DND-41 (cell line): ENCODE measurements around the gene WDR31.

Experiments used
- ATAC-seq: fragments of 200-7000 bp; cut with Tn5 transposase; 3 replicates; pipeline ENCODE4 v1.9.1; 2021; ENCODE audit warnings: low read depth; ENCODE audit not compliant: insufficient read depth
- DNase-seq: peaks from one replicate; pipeline ENCODE4 v3.0.0-alpha.2; 2020
- H2AFZ ChIP-seq: 2 replicates; pipeline ENCODE4 v1.6.0; 2012; ENCODE audit warnings: low read depth, low read length
- H3K27ac ChIP-seq: 2 replicates; pipeline ENCODE4 v1.5.1; 2012; ENCODE audit warnings: low read length, inconsistent platforms
- H3K27me3 ChIP-seq: fragments of 200-600 bp; sonication (generic); 2 replicates; pipeline ENCODE4 v1.6.0; 2012; ENCODE audit warnings: low read length, mild to moderate bottlenecking, inconsistent platforms; ENCODE audit not compliant: insufficient read depth, poor library complexity
- H3K36me3 ChIP-seq: 2 replicates; pipeline ENCODE4 v1.5.1; 2012; ENCODE audit warnings: low read length, inconsistent platforms; ENCODE audit not compliant: insufficient read depth
- H3K4me1 ChIP-seq: 2 replicates; pipeline ENCODE4 v1.5.1; 2012; ENCODE audit warnings: mild to moderate bottlenecking, low read length; ENCODE audit not compliant: insufficient read depth
- H3K4me2 ChIP-seq: 2 replicates; pipeline ENCODE4 v1.6.0; 2012; ENCODE audit warnings: mild to moderate bottlenecking, moderate library complexity, low read length, inconsistent platforms; ENCODE audit not compliant: insufficient read depth
- H3K4me3 ChIP-seq, 2 experiments: fragments of 200-600 bp in 1 of 2; shearing (Covaris generic) in 1 of 2; 2 replicates each; pipeline ENCODE4 v1.5.1; 2012 to 2016; ENCODE audit warnings: inconsistent platforms in 2 of 2, low read length in 2 of 2, mild to moderate bottlenecking in 2 of 2, low read depth in 1 of 2, moderate library complexity in 1 of 2
- H3K79me2 ChIP-seq: 2 replicates; pipeline ENCODE4 v1.6.0; 2012; ENCODE audit warnings: low read length, inconsistent platforms; ENCODE audit not compliant: insufficient read depth
- H3K9ac ChIP-seq: 2 replicates; pipeline ENCODE4 v1.6.0; 2012; ENCODE audit warnings: low read depth, mild to moderate bottlenecking, inconsistent platforms, low read length, moderate library complexity
- H3K9me3 ChIP-seq: 2 replicates; pipeline ENCODE4 v1.5.1; 2012; ENCODE audit warnings: low read length, moderate library complexity, mild to moderate bottlenecking, inconsistent platforms; ENCODE audit not compliant: insufficient read depth, severe bottlenecking
- H4K20me1 ChIP-seq: 2 replicates; pipeline ENCODE4 v1.6.0; 2012; ENCODE audit warnings: low read length; ENCODE audit not compliant: insufficient read depth
- EZH2 ChIP-seq: IDR thresholded peaks from 3 replicates; pipeline ENCODE4 v1.6.1; 2012; ENCODE audit warnings: borderline replicate concordance, low read depth, mild to moderate bottlenecking, moderate library complexity, low read length, inconsistent platforms; ENCODE audit not compliant: severe bottlenecking
- TF ChIP-seq, protein P1 (sequence below): IDR thresholded peaks from 2 replicates; pipeline ENCODE4 v1.5.1; 2012; ENCODE audit warnings: borderline replicate concordance, low read length, moderate library complexity, mild to moderate bottlenecking; ENCODE audit not compliant: poor library complexity, severe bottlenecking; ENCODE audit errors: extremely low read depth

The WDR31 gene

DNA sequence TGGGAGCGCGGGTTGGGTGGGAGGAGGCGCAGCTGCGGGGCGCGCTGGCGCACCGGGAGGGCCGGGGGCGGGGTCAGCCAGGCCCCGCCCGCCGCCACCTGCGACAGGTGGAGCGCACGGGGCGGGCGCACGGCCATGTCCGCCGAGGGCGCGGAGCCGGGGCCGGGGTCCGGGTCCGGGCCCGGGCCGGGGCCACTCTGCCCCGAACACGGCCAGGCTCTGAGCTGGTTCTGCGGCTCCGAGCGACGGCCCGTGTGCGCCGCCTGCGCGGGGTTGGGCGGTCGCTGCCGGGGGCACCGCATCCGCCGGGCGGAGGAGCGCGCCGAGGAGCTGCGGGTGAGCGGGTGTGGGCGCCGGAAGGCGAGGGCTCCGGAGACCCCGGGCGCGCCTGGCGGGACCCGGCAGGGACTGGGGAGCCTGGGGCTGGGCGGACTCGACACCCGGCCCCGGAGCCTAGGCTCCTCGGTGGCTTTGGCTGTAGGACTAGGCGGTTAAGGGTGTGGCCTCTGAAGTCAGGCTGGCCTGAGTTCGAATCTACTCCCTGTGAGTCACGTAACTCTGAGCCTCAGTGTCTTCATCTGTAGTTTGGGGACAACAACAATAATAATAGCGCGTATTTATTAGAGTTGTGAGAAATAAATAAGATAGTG, 9.5 kb upstream of the WDR31 start, which contains the start of gene BSPRY:
TSS of gene BSPRY (plus strand) at position 97 of the 650 bp plus-strand sequence. CDS start at position 136, 39 bp downstream.
- no peaks in the 10 kb centered on the region for H3K9me3 ChIP-seq
- no peak within 1 kb of the TSS for H3K9ac ChIP-seq
- no peaks in the 10 kb centered on the region for H3K79me2 ChIP-seq
- H4K20me1 ChIP-seq: no peaks in the 10 kb centered on the region
- H3K27me3 ChIP-seq: peaks cover 32% of the 10 kb centered on the region
- no peak for TF ChIP-seq EZH2
- TF ChIP-seq, protein P1, sequence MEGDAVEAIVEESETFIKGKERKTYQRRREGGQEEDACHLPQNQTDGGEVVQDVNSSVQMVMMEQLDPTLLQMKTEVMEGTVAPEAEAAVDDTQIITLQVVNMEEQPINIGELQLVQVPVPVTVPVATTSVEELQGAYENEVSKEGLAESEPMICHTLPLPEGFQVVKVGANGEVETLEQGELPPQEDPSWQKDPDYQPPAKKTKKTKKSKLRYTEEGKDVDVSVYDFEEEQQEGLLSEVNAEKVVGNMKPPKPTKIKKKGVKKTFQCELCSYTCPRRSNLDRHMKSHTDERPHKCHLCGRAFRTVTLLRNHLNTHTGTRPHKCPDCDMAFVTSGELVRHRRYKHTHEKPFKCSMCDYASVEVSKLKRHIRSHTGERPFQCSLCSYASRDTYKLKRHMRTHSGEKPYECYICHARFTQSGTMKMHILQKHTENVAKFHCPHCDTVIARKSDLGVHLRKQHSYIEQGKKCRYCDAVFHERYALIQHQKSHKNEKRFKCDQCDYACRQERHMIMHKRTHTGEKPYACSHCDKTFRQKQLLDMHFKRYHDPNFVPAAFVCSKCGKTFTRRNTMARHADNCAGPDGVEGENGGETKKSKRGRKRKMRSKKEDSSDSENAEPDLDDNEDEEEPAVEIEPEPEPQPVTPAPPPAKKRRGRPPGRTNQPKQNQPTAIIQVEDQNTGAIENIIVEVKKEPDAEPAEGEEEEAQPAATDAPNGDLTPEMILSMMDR: no peak
- H3K4me1 ChIP-seq: peaks cover 5% of the 10 kb centered on the region; the same call in 1 of the 2 replicates
- ATAC-seq: peak; percentile 78
- H2AFZ ChIP-seq: no peak within 1 kb of the TSS
- H3K4me3 ChIP-seq: no peak within 1 kb of the TSS
- H3K27ac ChIP-seq: no peak within 1 kb of the TSS
- peak within 1 kb of the TSS; percentile 50 for H3K4me2 ChIP-seq
- H3K36me3 ChIP-seq: no peaks in the 10 kb centered on the region
- peak; percentile 24 for DNase-seq

DNA sequence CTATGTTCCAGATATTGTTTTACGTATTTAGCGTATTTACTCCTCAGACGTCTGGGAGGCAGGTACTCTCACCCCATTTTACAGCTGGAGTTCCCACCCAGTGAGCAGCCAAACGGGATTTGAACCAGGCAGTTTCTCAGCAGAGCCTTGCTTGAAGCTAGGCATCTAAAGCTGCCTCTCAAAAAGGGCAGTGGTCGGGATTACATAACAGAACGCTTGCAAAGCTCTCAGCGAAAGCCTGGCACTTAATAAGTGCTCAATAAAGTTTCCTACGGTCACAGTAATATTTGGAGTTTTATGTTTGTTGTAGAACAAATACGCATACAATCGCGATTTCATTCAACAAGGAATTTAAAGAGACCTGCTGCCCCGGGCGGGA, 9.0 kb upstream of the WDR31 start:
- Histone ChIP-seq H3K9me3 (no peaks in the 10 kb centered on the region), H3K4me1 (peaks cover 7% of the 10 kb centered on the region), H3K4me3 (no peak overlapping the region), H3K27ac (no peak overlapping the region), H3K36me3 (no peaks in the 10 kb centered on the region), H4K20me1 (no peaks in the 10 kb centered on the region), H3K4me2 (no peak overlapping the region), H2AFZ (no peak overlapping the region), H3K27me3 (peaks cover 27% of the 10 kb centered on the region), H3K9ac (no peak overlapping the region), H3K79me2 (no peaks in the 10 kb centered on the region)
- TF ChIP-seq, protein P1: no peak
- TF ChIP-seq EZH2: no peak
- ATAC-seq (no peak), DNase-seq (no peak)

DNA sequence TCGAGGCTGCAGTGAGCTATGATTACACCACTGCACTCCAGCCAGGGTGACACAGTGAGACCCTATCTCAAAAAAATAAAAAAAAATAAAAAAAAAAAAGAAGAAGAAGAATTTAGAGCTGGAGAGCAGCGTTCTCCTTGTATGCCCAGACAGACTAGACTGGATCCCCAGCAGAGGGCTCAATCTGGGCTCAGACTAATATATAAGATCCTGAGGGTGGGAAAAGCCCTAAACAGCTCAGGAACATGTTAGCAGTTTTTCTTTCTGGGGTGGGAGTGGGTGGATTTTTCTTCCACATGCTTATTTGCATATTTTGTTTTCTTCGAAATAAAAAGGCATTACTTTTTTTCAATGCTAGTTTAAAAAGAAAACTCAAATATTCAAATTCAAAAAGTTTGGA, 8.4 kb upstream of the WDR31 start:
- no peaks in the 10 kb centered on the region for H3K36me3 ChIP-seq
- H3K9ac ChIP-seq: no peak overlapping the region
- H2AFZ ChIP-seq: no peak overlapping the region
- H3K27me3 ChIP-seq: peaks cover 24% of the 10 kb centered on the region
- H3K4me3 ChIP-seq: no peak overlapping the region
- TF ChIP-seq EZH2: no peak
- TF ChIP-seq, protein P1: no peak
- ATAC-seq: no peak
- no peaks in the 10 kb centered on the region for H4K20me1 ChIP-seq
- H3K9me3 ChIP-seq: no peaks in the 10 kb centered on the region
- H3K27ac ChIP-seq: no peak overlapping the region
- no peak overlapping the region for H3K4me2 ChIP-seq
- peaks cover 13% of the 10 kb centered on the region for H3K4me1 ChIP-seq
- no peaks in the 10 kb centered on the region for H3K79me2 ChIP-seq
- no peak for DNase-seq
